ENCODE measurements around the gene RBM20.
A peak's percentile ranks its signal among the peaks of the same experiment; 100 is the strongest.
"Not testable (repeated sequence)": the region's sequence is repeated elsewhere in the genome, so short reads cannot be mapped to it uniquely, and the experiment has no call there.

RBM20 gene

DNA sequence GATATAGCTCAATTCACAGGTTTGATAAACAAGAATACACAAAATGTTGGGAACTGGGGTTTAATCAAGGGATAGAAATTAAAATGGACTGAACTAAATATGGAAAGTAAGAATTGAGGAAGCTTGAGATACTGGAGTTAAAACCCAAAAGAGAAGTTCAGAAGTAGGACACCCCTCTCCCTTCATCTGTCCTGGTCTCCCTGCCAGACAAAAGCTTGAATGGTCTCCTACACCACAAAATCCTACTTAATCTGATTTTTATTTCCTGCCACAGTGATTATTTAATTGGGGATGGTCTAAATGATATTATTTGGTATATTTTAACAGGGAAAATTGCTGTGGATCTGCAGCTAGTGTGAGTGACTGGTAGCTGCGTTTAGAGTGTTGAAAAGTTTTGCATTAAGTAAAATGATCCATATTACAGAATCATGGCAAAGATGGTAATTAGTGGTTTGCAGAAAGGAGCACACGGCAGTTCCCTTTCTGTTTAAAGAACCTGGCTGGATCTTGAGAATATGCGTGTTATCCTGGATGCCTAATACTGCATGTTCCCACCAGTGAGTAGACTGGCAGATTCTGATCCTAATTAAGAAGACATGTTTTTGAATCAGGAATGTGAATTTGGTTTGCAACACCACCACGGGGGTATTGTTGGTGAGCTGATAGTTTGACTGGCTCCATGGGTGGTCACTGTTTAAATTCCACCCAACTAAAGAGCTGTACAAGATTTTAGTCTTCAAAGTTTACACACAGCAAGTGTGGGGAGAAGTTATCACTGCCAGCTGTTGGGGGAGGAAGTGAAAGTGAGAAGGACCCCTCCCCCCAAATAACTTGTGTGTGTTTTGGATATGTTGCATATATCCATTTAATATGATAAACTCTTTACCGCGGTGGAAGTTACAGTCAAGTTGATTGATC lies 5.5 kb downstream of the RBM20 start:
- no peak for DNase-seq

DNA sequence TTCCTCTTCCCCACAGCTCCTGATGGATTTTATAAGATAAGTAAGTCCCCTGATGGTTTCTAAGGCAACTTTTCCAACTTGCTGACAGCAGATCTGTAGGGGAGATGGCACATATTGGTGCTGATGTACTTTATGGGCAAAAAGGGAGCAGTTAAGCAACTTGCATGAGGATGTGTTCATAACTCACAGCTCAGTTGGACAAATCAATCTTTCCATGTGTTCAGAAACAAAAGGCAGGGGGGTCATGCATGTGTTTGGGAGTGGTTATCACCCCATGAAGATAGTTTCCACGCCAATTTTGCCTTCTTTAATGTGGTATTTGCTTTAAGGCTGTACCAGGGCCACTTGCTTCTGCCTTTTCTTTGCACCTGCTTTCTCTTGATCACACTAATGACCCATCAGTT lies 6.1 kb downstream of the RBM20 start:
- DNase-seq: no peak

DNA sequence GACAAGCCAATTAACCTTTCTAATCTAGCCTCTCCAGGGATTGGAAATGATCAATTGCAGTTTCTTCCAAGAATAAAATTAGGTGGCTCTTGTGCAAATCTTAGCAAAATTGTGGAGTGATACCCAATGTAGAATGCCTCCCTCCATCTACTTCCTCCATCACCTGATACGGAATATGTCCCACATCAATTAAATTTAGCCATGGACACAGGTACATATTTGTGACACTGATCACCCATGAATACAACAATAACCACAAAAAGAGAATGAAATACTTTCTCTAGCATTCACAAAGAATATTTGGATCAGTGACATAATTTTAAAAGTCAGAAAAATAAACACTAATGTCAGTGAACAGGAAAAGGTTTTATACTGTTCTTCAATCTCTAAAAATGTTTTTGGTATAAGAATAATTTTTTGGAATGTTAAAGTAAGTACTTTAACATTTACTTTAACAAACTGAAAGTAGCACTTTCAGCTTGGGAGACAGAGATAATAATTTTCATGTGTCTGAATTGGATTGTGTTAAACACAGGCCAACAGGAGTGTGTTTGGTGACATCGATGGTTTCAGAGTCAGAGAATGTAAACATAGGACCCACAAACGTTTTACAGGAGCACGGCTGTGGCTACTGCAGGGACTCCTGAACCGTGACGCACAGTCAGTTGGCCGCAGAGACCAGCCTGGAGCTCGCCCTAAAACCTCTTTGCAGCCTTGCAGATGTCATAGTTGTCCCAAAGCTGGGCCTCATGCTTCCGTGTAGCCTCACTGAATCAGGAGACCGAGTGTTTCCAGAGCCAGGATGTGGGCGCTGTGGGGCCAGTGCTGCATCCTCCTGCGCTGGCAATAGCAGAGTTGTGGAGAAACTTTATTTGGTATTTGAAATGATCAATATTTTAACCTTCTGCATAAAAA lies 7.2 kb downstream of the RBM20 start:
- no peak for DNase-seq

DNA sequence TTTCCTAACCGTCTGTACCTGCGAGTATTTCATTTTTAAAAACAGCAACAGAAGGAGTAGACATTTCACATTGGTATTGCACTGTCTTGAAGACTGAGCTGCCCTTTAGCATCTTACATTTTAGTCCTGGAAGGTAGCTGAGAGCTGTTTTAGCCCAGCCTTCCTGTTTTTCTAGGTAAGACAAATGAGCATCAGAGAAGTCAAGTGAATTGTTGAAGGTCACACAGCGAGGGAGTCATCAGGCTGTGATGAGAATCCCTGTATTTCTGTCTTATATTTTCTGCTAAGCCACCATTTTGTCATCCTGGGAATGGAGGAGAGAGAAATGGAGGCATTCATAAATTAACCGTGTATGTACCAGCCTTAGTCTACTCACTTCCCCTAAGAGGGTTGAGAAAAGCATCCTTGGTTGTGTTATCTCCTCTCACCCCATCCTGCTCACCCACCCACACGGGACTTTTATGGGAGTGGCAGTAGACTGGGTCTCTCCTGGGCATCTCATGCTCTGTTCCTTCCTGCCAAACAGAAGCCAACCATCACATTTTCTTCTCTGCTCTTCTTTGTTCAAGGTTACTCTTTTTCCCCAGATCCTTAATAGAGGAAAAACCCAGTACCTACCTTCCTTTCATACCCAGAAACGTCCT lies 8.5 kb downstream of the RBM20 start:
- DNase-seq: no peak

DNA sequence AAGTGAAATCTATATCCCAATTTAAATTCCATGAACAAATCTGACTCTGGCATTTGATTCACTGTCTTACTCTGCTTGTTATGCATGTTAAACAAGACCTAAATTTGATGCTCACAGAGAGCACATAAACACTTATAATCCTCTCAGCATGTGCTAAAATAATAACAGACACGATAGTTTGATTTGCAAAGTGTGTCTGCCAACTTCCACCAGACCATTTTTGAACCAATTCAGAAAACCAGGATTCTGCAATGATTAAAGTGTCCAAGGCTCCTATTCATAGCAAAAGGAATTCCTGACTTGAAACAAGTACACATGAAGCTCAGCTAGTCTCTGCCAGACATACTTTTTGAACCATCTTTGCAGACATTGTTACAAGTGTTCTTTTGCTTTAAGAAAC lies 11.2 kb downstream of the RBM20 start:
- no peak for DNase-seq

DNA sequence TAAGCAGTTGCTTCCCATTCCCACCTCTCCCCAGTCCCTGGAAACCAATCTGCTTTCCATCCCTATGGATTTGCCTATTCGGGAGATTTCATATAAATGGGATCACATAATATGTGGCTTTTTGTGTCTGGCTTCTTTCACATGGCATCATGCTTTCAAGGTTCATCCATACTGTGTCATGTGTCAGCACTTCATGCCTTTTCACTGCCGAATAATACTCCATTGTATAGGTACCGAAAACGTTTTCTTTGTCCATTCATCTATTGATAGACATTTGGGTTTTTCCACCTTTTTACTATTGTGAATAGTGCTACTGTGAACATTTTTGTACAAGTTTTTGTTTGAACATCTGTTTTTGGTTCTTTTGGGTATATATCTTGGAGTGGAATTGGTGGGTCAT lies 12.5 kb downstream of the RBM20 start:
- DNase-seq: no peak

DNA sequence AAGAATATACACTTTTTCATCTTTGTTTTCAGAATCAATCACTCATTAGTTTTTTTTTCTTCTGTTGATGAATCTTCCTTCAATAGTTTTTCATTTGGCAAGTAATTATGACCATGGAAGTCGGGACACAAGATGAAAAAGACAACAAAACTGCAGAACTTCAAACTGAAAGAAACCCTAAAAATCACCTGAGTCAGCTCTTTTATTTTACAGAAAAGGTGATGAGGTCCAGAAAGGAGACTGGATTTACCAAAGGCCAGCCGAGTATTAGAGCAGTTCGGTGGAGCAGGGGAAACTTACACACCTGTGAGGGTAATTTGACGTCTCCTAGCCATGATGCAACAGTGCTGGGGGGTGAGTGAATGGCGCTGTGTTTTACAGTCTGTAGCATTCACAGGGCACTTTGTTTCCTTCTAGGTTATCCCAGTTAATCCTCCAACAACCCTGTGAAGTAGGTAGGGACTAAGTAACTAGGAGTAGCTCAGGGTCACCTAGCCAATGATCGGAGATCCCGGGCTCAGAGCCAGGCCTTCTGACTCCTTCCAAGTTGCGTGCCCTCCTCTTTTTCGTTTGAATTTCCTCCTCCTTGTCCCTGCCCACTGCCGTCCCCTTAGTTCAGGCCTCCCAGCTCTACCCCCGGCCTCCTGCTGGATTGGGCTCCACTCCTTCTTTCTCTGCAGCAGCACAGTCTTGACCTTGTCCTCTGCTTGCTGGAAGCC lies 14.0 kb downstream of the RBM20 start:
- no peak for DNase-seq

DNA sequence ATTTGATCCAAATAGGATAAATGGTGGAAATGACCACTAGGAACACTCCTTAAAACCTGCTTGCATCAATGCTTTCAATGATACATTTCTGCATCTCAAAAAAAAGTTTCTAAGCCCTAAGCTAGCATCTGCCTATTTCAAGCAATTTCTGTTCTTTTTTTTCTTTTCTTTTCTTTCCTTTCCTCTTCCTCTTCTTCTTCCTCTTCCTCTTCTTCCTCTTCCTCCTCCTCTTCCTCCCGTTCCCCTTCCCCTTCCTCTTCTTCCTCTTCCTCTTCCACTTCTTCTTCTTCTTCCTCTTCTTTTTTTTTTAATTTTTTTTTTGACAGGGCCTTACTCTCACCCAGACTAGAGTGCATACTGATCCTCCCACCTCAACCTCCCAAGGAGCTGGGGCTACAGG lies 15.4 kb downstream of the RBM20 start:
- DNase-seq: no peak

DNA sequence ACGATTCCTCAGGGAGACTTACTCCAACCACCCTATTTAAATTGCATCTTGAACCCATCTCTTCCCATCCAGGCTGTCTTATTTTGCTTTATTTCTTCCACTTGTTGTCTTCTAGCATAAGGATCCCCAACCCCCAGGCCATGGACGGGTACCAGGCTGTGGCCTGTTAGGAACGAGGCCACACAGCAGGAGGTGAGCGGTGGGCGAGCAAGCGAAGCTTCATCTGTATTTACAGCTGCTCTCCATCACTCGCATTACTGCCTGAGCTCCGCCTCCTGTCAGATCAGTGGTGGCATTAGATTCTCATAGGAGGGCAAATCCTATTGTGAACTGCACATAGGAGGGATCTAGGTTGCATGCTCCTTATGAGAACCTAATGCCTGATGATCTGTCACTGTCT lies 16.2 kb downstream of the RBM20 start:
- not testable (repeated sequence) for DNase-seq

DNA sequence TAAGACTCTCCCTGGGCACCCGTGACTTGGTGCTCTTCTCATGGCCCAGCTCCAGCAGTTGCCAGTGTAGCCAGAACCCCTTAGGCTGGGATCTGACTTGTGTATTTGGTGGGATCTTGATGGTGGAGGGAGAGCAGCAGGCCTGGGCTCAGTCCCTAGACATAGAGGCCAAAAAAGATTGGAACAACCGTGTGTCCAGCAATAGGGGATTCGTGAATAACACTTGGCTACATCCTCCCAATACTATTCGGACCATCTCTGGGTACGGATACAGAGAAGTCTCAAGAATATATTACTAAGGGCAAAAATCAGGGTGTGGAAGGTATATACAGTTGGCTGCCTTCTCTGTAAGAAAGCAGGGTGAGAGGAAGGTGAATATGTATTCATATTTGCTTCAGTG lies 17.2 kb downstream of the RBM20 start:
- DNase-seq: no peak

DNA sequence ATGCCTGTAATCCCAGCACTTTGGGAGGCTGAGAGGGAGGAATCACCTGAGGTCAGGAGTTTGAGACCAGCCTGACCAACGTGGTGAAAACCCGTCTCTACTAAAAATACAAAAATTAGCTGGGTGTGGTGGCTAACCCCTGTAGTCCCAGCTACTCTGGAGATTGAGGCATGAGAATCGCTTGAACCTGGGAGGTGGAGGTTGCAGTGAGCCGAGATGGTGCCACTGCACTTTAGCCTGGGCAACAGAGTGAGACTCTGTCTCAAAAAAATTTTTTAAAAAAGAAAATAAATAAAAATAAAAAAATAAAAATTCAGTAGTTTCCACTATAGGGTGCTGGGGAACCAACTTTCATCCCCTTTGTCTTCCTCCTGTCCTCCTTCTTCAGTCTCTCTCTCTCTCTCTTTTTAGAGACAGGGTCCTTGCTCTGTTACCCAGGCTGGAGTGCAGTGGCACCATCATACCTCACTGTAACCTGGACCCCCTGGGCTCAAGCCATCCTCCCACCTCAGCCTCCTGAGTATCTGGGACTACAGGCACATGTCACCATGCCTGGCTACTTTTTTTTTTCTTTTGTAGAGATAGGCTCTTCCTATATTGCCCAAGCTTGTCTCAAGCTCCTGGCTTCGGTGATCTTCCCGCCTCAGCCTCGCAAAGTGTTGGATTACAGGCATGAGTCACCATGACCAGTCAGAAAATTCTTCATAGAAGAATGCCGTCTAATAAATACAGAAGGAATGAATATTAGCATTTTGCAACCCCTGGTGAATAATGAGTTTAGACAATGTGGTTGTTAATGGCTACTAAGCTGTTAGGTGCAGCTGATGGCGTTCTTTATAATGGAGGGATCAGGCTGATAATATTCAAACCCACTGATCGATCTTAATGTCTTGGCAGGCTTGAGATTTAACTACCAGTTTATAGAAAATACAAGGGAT lies 20.6 kb downstream of the RBM20 start:
- no peak for DNase-seq

DNA sequence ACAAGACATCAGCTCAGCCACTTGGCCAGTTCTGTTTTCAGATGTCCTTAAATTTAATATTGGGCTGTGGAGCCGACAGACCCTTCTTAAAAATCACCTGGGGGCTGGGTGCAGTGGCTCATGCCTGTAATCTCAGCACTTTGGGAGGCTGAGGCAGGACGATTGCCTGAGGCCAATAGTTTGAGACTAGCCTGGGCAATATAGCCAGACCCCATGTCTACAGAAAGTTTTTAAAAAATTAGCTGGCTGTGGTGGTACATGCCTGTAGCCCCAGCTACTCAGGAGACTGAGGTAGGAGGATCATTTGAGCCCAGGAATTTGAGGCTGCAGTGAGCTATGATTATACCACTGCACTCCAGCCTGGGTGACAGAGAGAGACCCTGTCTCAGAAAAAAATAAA lies 22.1 kb downstream of the RBM20 start:
- DNase-seq: not testable (repeated sequence)

DNA sequence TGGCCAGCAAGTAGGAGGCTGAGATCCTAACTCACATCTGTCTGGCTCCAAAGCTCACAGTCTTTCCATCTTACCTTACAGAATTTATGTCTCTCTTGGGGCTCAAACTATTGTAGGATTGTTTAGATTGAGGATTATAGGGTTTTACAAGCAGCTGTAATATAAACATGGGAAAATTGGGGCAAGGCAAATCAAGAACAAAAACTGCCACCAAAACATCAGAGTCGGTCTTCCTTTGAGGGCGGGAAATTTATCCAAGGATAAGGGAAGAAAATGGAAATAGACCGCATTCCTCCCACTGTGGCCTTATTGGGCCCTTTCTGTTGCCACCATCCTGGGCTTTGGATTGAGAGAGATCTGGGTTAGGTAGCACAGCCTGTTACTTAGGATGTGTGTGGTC lies 22.5 kb downstream of the RBM20 start:
- no peak for DNase-seq

DNA sequence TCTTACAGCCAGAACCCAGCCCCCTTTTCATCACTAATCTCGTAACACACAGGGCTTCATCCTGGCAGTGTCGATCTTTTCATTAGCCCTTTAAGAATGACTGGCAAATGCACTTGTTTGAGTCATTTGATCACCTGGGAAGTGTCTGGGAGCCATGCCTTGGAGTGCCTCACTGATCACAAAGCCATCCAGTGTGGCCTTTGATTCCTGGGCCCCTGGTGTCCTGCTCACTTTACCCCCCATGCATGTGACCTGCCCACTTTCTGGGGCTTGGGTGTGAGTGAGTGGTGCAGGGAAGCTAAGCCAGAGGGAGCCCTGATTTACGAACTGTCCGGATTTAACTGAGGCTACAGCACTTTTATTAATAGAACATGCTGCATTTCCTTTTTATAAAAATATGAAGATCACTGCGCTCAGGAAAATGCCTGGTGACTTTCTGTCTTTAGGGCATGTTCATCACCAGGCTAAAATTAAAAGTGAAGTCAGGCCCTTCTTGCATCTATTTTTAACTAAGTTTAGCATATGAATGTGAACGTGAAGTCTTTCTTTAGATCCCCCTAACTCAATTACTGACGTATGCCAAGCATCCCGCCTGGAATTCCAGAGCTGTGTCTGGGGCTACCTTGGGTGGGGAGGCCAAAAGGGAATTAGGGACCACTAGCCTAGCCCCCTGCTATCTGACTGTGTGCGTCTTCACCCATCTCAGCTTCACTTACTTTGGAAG lies 23.6 kb downstream of the RBM20 start:
- DNase-seq: no peak

DNA sequence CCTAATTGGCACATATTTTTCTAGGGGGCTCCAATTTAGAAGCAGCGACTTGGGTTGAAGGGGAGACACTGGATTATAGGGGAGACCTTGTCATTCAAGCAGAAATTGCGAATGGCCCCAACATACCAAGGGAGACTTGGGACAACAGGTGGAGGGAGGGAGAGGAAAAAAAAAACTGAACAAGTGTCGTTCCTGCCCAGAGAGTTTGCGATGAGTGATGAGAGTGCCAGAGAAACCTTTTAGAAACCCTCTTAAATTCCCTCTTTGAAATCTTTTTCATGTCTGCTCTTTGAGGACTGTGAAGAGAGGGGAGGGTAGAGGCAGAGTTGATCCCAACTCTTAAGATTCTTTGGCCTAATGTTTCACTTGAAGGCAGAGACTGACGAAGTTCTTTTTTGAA lies 24.3 kb downstream of the RBM20 start:
- no peak for DNase-seq

DNA sequence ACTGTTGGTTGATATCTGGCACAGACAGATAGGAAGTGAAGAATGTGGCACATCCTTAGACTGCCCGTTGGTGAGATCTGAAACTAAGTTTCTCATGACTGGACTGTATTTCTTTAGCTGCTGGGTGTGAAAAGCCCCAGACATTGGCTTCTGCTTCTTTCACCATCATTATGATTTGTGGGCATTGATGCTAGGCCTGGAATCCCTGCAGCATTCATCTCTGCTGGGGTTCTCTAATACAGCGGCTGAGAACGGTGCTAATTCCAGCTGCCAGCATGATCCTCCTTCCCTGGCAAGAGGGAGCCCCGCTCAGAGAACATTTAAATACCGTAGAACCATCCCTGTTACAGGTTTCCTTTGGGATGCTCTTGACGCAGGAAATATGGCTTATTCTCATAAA lies 26.2 kb downstream of the RBM20 start:
- no peak for DNase-seq

DNA sequence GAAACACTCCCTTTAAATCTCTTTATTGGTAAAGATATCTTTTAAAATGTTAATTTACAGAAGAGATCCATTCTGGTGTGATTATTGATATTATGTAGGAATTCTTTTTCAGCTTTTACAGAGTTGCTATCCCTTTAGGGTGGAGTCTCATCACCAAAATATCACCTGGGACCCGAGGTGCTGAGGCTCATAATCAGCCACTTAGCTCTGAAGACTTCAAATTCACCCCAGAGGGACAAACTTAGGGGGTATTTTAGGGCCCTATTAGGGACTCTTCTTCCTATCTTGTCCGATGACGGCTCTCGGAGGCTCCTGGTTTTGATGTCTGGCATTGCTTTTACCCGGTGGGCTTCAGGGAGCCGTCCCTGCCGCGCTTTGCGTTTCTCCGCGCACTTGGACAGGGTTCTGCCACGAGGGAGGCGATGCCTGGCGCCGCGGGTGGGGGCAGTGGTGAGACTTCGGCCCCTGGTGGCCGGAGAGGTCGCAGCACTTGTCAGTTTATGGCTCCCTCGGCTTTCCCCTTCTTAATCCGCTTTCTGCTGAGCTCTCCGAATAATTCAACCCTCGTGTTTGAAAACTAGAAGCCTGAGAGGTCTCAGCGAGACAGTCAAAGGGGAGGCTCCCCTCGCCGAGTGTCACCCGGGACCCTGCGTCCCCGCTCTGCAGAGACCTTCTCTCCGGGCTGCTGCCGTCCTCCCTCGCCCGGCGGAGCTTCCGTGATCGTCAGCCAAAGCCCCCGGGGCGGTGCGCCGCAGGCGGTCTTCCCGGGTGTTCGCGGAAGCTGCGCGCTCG lies 27.8 kb downstream of the RBM20 start:
- peak; percentile 74 for DNase-seq

DNA sequence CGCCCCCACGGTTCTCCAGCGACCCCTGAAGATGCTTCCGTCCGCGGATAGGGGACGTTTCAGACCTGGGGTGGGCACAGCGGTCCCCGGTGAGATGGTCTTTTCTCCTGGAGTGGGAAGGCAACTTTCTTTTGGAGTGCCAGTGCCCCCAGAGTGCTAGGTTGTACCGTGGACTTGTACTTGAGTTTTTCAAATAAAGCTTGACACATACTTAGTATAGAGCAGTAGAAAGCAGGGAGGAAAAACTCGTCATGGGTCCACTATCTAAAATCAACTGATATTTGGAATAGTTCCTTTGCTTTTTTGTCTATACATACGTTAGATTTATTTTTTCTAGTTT lies 28.4 kb downstream of the RBM20 start:
- DNase-seq: no peak

DNA sequence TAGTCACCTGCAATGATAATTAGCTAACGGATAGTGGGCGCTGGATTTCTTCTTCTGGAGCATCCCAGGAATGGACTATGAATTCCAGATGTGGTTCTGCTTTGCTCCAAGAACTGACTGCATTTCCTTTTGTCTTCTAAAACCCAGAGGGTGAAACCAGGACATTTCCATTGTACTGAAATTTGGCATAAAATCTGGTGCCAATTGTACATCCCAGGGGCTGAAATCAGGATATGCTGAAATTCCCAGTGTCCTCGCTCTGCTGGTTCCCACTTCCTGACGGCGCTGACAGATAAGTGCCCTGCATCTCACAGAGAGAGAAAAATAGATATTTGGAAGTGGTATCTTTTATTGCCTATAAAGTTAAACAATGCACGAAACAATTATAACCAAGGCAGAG lies 31.9 kb downstream of the RBM20 start:
- no peak for DNase-seq
